Thyroid gland (tissue), 4 donors: ENCODE measurements around the gene ANKRD2. TPM values are rescaled to one million over a fixed set of nuclear protein-coding genes. Genes with fewer than 3 reads are reported as not detected.

Experiments used
- DNase-seq, 2 donors: peaks; one replicate each; pipeline ENCODE4 v3.0.0-alpha.2; 2019
- H3K27ac ChIP-seq, 3 donors: fragments of 200-600 bp; sonication (generic); 1 replicate in 2 of 3; 2 replicates in 1 of 3; pipeline ENCODE4 v1.5.1; 2016 to 2019; ENCODE audit warnings: mild to moderate bottlenecking in 1 of 3, moderate library complexity in 1 of 3
- H3K27me3 ChIP-seq: fragments of 200-600 bp; sonication (generic); one replicate; pipeline ENCODE4 v1.5.1; 2019
- H3K36me3 ChIP-seq, 2 donors: fragments of 200-600 bp; sonication (generic); one replicate each; pipeline ENCODE4 v1.5.1; 2016 to 2019
- H3K4me1 ChIP-seq, 2 donors: fragments of 200-600 bp; sonication (generic); one replicate each; pipeline ENCODE4 v1.5.1; 2017 to 2019
- H3K4me3 ChIP-seq, 3 donors: fragments of 200-600 bp; sonication (generic); replicated peaks in 1 of 3; 1 replicate in 2 of 3; 2 replicates in 1 of 3; pipeline ENCODE4 v1.5.1; 2016; ENCODE audit warnings: mild to moderate bottlenecking in 1 of 3
- H3K9me3 ChIP-seq: fragments of 200-600 bp; sonication (generic); one replicate; pipeline ENCODE4 v1.5.1; 2017
- CTCF ChIP-seq, 6 experiments: fragments of 200-600 bp in 3 of 6; fragments of 450-650 bp in 3 of 6; sonication (generic) in 3 of 6; IDR thresholded peaks; one replicate each; pipeline ENCODE4 v1.5.1; 2016 to 2019; ENCODE audit warnings: antibody characterized with exemption in 6 of 6, mild to moderate bottlenecking in 2 of 6, inconsistent platforms in 1 of 6, moderate library complexity in 1 of 6
- POLR2A ChIP-seq, 2 donors: fragments of 450-650 bp; IDR thresholded peaks; one replicate each; pipeline ENCODE4 v1.6.1; 2017; ENCODE audit warnings: antibody characterized with exemption in 2 of 2, mild to moderate bottlenecking in 2 of 2, moderate library complexity in 1 of 2
- WGBS, 2 donors: methylation state at CpG; one replicate each; pipeline ENCODE4 v1.1.5; 2017; 5-methylcytosine and 5-hydroxymethylcytosine counted together
- intact Hi-C: fragments of 100-400 bp; cut with DNase I; formaldehyde crosslinking; loops from one replicate; pipeline ENCODE4 v1.15.1; 2023
- total RNA-seq, 4 donors: library from RNA; depleted of rRNA; stranded (reverse); fragments of >200 nt; gene quantifications; one replicate each; pipeline ENCODE4 v1.2.3, GENCODE V29; 2016

ANKRD2 gene
- total RNA-seq, 4 donors from 2014 or later: not detected

- Histone ChIP-seq H3K27me3 (no peaks in the 10 kb centered on the region), H3K4me1 (peaks cover 0 to 6% of the 10 kb centered on the region in 2 donors), H3K27ac (no peak overlapping the region), H3K9me3 (no peaks in the 10 kb centered on the region), H3K36me3 (no peaks in the 10 kb centered on the region), H3K4me3 (no peak overlapping the region)
- no peak for TF ChIP-seq CTCF (IDR thresholded peaks at IDR 0.05)
- no peak for TF ChIP-seq POLR2A (IDR thresholded peaks at IDR 0.05)
- DNase-seq: no peak
- intact Hi-C loops: no loop called here
These were observed 58.5 kb downstream of the ANKRD2 start for GRCh38 chr10:97631098-97631497.

- intact Hi-C loops: no loop called here
- H3K27me3 ChIP-seq: no peaks in the 10 kb centered on the region
- WGBS, 2 donors: 7% methylated on average over 26 to 48 of the region's 62 CpGs
- H3K9me3 ChIP-seq: no peaks in the 10 kb centered on the region
- peaks cover 0 to 6% of the 10 kb centered on the region in 2 donors for H3K4me1 ChIP-seq
- peak within 1 kb of the TSS; percentile 21 to 66 (median 26) for H3K4me3 ChIP-seq
- peak within 1 kb of the TSS in 2 of 3 donors; percentile 26 to 62 for H3K27ac ChIP-seq
- DNase-seq: peak; percentile 95 to 96
- TF ChIP-seq POLR2A (IDR thresholded peaks at IDR 0.05) (peak in 1 of 2 donors; percentile 59), CTCF (IDR thresholded peaks at IDR 0.05) (no peak)
- H3K36me3 ChIP-seq: no peaks in the 10 kb centered on the region
These were observed 60.6 kb downstream of the ANKRD2 start, which contains the start of gene MORN4 for GRCh38 chr10:97632949-97633884. MORN4 (minus strand) TSS chr10:97633500; CDS start chr10:97619653, 13,847 bp downstream.

Other genes with a start within 250 kb of the ANKRD2 start
- 10 to 100 TPM; 19.5 to 23.2 (median 21.8) TPM for gene FRAT2, start 238.1 kb upstream of the ANKRD2 start, total RNA-seq
- 10 to 100 TPM in 3 of 4 donors, 1 to 10 TPM in 1; 8.3 to 27.4 (median 15.0) TPM for gene RRP12, start 171.4 kb upstream of the ANKRD2 start, total RNA-seq
- 100 to 1,000 TPM; 157 to 269 (median 191) TPM for gene PGAM1, start 146.6 kb upstream of the ANKRD2 start, total RNA-seq
- gene EXOSC1, start 126.8 kb upstream of the ANKRD2 start, total RNA-seq: 10 to 100 TPM; 23.6 to 51.1 (median 29.2) TPM
- gene ZDHHC16, start 126.6 kb upstream of the ANKRD2 start, total RNA-seq: 10 to 100 TPM; 36.1 to 52.5 (median 36.5) TPM
- 10 to 100 TPM; 64.7 to 85.7 (median 75.2) TPM for gene MMS19, start 74.4 kb upstream of the ANKRD2 start, total RNA-seq
- gene UBTD1, start 73.9 kb upstream of the ANKRD2 start, total RNA-seq: 10 to 100 TPM in 3 of 4 donors, 1 to 10 TPM in 1; 7.8 to 27.8 (median 20.0) TPM
- 1 to 10 TPM in 2 of 4 donors, under 1 TPM in 2; 0.67 to 4.5 (median 0.93) TPM for gene HOGA1, start 11.6 kb downstream of the ANKRD2 start, total RNA-seq
- 1 to 10 TPM in 2 of 4 donors, not detected in 2; 1.0 to 1.1 TPM for gene C10orf62, start 16.9 kb downstream of the ANKRD2 start, total RNA-seq
- 10 to 100 TPM in 2 of 4 donors, 1 to 10 TPM in 2; 4.6 to 18.9 (median 9.7) TPM for gene MORN4, start 60.7 kb downstream of the ANKRD2 start, total RNA-seq
- 10 to 100 TPM; 19.9 to 31.3 (median 24.1) TPM for gene PI4K2A, start 67.9 kb downstream of the ANKRD2 start, total RNA-seq
- 10 to 100 TPM in 2 of 4 donors, 1 to 10 TPM in 2; 6.7 to 17.8 (median 11.2) TPM for gene AVPI1, start 114.5 kb downstream of the ANKRD2 start, total RNA-seq
- 10 to 100 TPM in 2 of 4 donors, 1 to 10 TPM in 2; 6.0 to 46.6 (median 10.5) TPM for gene MARVELD1, start 141.0 kb downstream of the ANKRD2 start, total RNA-seq
- 10 to 100 TPM; 18.4 to 43.5 (median 24.8) TPM for gene ZFYVE27, start 164.3 kb downstream of the ANKRD2 start, total RNA-seq
- under 1 TPM in 2 of 4 donors, not detected in 2; 0.22 to 0.40 TPM for gene SFRP5, start 199.2 kb downstream of the ANKRD2 start, total RNA-seq